HG03442 (cell line): ENCODE measurements around the gene SMIM43.
A peak's percentile ranks its signal among the peaks of the same experiment; 100 is the strongest.
"Not testable (repeated sequence)": the region's sequence is repeated elsewhere in the genome, so short reads cannot be mapped to it uniquely, and the experiment has no call there.

ENCODE experiments used
- ATAC-seq: cut with Tn5 transposase; IDR thresholded peaks from one replicate; pipeline ENCODE4 v1.9.1; 2021; ENCODE audit warnings: mild to moderate bottlenecking, moderate library complexity; ENCODE audit not compliant: unreplicated experiment

SMIM43 gene

GRCh38 chr4:121737846-121738554 lies 27.0 kb downstream of the SMIM43 start:
- ATAC-seq: no peak

GRCh38 chr4:121736735-121737351 lies 28.1 kb downstream of the SMIM43 start:
- no peak for ATAC-seq

GRCh38 chr4:121734571-121734970 lies 30.4 kb downstream of the SMIM43 start:
- no peak for ATAC-seq

GRCh38 chr4:121733942-121734341 lies 31.0 kb downstream of the SMIM43 start:
- no peak for ATAC-seq

GRCh38 chr4:121729753-121730152 lies 35.2 kb downstream of the SMIM43 start:
- ATAC-seq: not testable (repeated sequence)

DNA sequence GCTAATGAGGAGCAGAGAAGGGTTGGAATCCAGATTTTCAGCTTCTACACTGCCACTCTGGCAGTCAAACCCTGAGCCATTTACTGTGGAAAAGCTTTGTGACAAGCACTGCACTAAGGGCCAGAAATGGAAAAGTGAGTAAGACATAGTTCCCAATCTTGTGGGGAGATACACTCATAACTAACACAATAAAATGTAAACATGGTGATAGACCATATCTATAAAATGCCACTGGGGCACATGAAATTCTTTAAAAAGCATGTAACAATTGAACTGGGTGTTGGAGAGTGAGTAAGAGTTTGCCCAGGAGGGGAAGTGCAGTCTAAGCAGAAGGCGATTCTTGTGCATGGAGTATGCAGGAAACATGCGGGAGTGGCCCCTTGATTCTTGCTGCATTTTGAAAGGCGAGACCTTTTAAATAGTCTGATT lies 36.2 kb downstream of the SMIM43 start:
- ATAC-seq: no peak

DNA sequence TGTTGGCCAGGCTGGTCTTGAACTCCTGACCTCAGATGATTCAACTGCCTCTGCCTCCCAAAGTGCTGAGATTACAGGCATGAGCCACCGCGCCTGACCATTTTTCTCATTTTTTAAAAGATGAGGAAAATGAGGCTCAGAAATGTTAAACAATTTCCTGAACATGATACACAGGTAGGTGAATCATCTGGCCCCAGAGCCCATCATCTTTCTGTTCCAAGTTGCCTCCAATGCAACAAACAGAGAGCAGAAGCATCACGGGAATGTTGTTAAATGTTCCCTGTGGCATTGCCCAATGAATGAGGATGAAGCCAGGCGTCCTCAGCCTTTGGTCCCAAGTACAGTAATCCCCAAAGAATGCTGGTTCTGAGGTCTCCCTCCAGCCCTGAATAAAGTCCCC lies 36.9 kb downstream of the SMIM43 start:
- ATAC-seq: no peak

- peak; percentile 97 for ATAC-seq
These were observed 38.2 kb downstream of the SMIM43 start for GRCh38 chr4:121726642-121727268.

- ATAC-seq: no peak
These were observed 40.3 kb downstream of the SMIM43 start for GRCh38 chr4:121724671-121725070.

GRCh38 chr4:121721700-121722099 lies 43.3 kb downstream of the SMIM43 start:
- no peak for ATAC-seq

GRCh38 chr4:121720109-121720508 lies 44.9 kb downstream of the SMIM43 start:
- ATAC-seq: no peak

- ATAC-seq: no peak
These were observed 47.2 kb downstream of the SMIM43 start for GRCh38 chr4:121717680-121718237.

DNA sequence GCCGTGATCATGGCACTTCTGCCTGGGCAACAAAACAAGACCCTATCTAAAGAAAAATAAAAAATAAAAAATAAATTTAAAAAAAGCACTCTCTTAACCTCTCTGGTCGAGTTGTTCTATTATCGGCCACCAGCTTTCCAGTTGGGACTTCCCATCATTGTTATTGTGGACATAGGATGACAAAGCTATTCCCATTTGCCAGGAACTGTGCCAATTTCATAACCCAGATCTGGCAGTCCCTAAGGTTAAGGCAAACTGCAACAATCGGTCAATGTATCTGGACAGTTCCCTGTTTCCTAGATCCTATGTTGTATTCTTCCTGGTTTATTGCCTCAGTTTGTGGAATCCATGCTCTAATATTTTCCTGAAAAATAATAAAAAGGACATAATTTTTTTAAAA lies 50.4 kb downstream of the SMIM43 start:
- ATAC-seq: no peak

GRCh38 chr4:121712783-121713182 lies 52.2 kb downstream of the SMIM43 start:
- ATAC-seq: no peak

GRCh38 chr4:121712001-121712651 lies 52.8 kb downstream of the SMIM43 start:
- no peak for ATAC-seq

DNA sequence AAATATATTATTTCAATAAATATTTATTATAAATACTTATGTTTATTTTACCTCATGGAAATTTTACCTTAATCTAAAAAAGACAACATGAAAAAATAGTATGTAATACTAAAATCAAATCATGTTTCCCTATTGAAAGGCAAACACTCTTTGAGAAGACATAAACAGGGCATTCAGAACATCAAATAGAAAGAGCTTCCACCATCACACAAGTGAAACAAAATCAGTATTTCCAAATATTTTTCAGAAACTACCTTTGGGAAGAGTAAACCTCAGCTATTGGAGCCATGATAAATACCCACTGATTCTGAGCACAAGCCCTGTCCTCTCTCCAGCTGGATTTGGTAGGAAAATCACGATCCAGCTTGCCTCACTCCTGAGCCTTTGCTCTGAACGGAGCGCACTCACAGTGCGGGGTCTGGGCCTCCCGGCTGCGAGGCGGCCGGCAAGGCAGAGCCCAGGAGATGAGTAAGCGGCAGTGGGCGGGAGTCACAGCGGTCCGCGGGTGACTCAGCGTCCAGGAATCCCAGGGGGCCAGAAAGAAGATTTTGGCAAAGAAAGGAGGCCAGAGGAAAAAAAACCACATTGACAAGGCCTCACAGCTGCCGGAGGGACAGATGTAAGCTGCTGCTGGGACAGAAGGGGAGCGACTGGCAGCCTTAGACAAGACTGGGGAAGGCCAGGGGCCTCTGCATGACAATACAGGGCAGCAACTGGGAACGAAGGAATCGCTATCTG lies 53.5 kb downstream of the SMIM43 start:
- peak; percentile 91 for ATAC-seq

DNA sequence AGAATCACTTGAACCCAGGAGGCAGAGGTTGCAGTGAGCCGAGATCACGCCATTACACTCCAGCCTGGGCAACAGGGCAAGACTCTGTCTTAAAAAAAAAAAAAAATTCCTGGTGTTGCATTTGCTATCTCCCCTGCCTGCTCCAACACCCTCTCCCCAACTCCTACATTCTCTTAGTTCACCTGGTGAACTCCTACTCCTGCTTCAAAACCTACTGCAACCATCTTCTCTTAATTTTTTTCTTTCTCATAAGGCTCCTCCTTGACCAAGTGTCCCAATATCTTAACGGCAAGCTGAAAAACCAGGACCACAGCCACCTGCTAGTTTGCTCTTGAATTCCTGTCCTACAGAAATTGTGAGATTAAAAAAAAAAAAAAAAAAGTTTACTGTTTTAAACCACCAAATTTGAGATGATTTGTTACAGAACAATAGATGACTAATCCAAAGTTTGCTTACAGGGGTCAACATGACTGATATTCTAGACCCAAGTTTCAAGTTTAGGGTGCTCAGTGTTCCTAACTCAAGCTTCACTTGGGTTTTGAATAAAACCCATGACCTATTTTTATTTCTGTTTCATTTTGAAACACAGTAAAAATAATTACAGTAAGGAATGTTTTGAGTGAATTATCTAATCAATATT lies 55.1 kb downstream of the SMIM43 start:
- peak; percentile 27 for ATAC-seq
